BJ (cell line): ENCODE results near the gene ATP8B1. TPM values are rescaled to one million over a fixed set of nuclear protein-coding genes. Genes with fewer than 3 reads are reported as not detected.
"Not testable (repeated sequence)": the region's sequence is repeated elsewhere in the genome, so short reads cannot be mapped to it uniquely, and the experiment has no call there.

ENCODE experiments used
- CTCF ChIA-PET: fragments of 350-600 bp; formaldehyde crosslinking; extraction: SDS; loops from one replicate; lab custom pipeline; 2021; ENCODE audit warnings: antibody characterized with exemption, inconsistent platforms; lab: Yijun Ruan, JAX
- POLR2A ChIA-PET: fragments of 300-600 bp; sonication (Branson Sonifier 250); formaldehyde crosslinking; extraction: SDS; loops from one replicate; lab custom pipeline; 2021; ENCODE audit warnings: antibody characterized with exemption; lab: Charles Lee
- DNase-seq: peaks from one replicate; pipeline ENCODE4 v3.0.0-alpha.2; 2011; ENCODE audit warnings: low read depth
- H3K27me3 ChIP-seq: 2 replicates; pipeline ENCODE4 v1.6.0; 2011; ENCODE audit warnings: low read length; ENCODE audit not compliant: control insufficient read depth, insufficient read depth
- H3K36me3 ChIP-seq: 2 replicates; pipeline ENCODE4 v1.5.1; 2011; ENCODE audit warnings: low read length; ENCODE audit not compliant: control insufficient read depth, insufficient read depth
- H3K4me3 ChIP-seq: 2 replicates; pipeline ENCODE4 v1.5.1; 2011; ENCODE audit warnings: low read depth, mild to moderate bottlenecking, control low read depth, low read length
- polyA plus RNA-seq: library from polyadenylated mRNA; depleted of rRNA; stranded (reverse); fragments of >200 nt; gene quantifications from 2 replicates; pipeline ENCODE4 v1.2.3, GENCODE V29; 2011
- TF ChIP-seq, protein P1 (sequence below): IDR thresholded peaks from 2 replicates; pipeline ENCODE4 v1.5.1; 2011; ENCODE audit warnings: low read depth, mild to moderate bottlenecking, control low read depth, inconsistent platforms, low read length, moderate library complexity; ENCODE audit not compliant: insufficient read depth

The ATP8B1 gene
- polyA plus RNA-seq, 1 experiment = 53.3 TPM

DNA sequence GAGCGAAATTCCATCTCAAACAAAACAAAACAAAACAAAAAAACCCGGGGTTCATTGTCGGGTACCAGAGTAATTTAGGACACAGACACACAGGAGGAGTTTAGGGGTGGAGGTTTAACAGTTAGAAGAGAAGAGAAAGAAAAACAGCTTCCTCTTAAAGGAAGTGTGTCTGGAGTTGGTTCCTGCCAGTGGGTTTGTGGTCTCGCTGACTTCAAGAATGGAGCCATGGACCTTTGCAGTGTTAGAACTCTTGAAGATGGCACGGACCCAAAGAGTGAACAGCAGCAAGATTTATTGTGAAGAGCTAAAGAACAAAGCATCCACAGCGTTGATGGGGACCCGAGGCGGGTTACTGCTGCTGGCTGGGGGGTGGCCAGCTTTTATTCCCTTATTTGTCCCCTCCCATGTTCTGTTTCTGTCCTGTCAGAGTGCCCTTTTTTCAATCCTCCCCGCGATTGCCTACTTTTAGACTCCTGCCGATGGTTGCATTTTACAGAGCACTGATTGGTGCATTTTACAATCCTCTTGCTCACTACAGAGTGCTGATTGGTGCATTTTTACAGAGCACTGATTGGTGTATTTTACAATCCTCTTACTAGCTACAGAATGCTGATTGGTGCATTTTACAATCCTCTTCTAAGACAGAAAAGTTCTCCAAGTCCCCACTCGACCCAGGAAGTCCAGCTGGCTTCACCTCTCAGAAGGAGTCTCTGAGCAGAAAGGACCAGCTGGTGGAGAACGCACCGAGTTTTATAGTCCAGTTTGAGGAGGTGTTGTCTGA lies 28.7 kb upstream of the ATP8B1 start:
- no peaks in the 10 kb centered on the region for H3K27me3 ChIP-seq
- CTCF ChIA-PET = interaction anchor here (1.0 kb wide), 1 partner anchor 9 kb away, joined by 3 read pairs; no protein-coding TSS in a partner anchor
- TF ChIP-seq, protein P1, sequence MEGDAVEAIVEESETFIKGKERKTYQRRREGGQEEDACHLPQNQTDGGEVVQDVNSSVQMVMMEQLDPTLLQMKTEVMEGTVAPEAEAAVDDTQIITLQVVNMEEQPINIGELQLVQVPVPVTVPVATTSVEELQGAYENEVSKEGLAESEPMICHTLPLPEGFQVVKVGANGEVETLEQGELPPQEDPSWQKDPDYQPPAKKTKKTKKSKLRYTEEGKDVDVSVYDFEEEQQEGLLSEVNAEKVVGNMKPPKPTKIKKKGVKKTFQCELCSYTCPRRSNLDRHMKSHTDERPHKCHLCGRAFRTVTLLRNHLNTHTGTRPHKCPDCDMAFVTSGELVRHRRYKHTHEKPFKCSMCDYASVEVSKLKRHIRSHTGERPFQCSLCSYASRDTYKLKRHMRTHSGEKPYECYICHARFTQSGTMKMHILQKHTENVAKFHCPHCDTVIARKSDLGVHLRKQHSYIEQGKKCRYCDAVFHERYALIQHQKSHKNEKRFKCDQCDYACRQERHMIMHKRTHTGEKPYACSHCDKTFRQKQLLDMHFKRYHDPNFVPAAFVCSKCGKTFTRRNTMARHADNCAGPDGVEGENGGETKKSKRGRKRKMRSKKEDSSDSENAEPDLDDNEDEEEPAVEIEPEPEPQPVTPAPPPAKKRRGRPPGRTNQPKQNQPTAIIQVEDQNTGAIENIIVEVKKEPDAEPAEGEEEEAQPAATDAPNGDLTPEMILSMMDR = no peak
- no peak overlapping the region for H3K4me3 ChIP-seq
- POLR2A ChIA-PET = no interaction called here
- no peak for DNase-seq
- H3K36me3 ChIP-seq = no peaks in the 10 kb centered on the region

DNA sequence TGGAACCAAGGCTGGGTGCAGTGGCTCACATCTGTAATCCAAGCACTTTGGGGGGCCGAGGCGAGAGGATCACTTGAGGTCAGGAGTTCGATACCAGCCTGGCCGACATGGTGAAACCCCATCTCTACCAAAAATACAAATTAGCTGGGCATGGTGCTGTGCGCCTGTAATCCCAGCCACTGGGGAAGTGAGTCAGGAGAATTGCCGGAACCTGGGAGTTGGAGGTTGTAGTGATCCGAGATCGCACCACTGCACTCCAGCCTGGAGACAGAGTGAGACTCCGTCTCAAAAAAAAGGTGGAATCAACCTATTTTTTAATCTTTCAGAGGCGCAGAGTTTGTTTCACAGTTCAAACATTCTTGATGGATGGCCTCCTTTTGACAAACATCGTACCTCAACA lies 24.5 kb upstream of the ATP8B1 start:
- Histone ChIP-seq H3K36me3 (no peaks in the 10 kb centered on the region), H3K27me3 (no peaks in the 10 kb centered on the region), H3K4me3 (no peak overlapping the region)
- CTCF ChIA-PET = no interaction called here
- DNase-seq = no peak
- TF ChIP-seq, protein P1 = no peak
- POLR2A ChIA-PET = no interaction called here

DNA sequence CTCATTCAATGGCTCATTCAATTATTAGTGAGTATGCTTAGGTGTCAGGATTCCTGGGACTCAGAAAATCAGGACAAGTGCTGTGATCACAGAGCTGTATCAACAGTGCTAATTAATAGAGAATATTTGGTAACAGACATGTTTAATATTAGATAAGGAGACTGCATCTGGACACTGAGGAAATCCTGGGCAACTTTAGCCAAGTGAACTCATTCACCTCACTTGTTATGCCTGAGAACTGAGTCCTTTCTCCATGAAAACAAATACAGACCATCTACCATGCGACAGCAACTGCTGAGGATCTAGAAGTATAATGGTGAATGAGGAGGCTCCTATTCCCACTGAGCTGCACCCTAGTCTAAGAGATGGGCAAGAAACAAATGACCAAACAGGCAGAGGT lies 23.1 kb upstream of the ATP8B1 start:
- TF ChIP-seq, protein P1 = no peak
- DNase-seq = no peak
- ChIA-PET CTCF (no interaction called here), POLR2A (no interaction called here)
- Histone ChIP-seq H3K4me3 (no peak overlapping the region), H3K27me3 (no peaks in the 10 kb centered on the region), H3K36me3 (no peaks in the 10 kb centered on the region)

DNA sequence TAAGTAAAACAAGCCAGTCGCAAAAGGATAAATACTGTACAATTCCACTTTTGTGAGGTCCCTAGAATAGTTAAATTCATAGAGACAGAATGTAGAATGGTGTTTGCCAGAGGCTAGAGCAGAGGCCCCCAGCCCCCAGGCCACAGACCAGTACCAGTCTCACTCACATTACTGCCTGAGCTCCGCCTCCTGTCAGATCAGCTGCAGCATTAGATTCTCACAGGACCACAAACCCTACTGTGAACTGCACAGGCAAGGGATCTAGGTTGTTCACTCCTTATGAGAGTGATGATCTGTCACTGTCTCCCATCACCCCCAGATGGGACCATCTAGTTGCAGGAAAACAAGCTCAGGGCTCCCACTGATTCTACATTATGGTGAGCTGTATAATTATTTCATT lies 17.5 kb upstream of the ATP8B1 start:
- POLR2A ChIA-PET, H3K36me3 ChIP-seq, DNase-seq, H3K4me3 ChIP-seq, H3K27me3 ChIP-seq: not testable (repeated sequence)
- CTCF ChIA-PET = interaction anchor here (1.4 kb wide), 1 partner anchor 13 kb away, joined by 3 read pairs; no protein-coding TSS in a partner anchor

DNA sequence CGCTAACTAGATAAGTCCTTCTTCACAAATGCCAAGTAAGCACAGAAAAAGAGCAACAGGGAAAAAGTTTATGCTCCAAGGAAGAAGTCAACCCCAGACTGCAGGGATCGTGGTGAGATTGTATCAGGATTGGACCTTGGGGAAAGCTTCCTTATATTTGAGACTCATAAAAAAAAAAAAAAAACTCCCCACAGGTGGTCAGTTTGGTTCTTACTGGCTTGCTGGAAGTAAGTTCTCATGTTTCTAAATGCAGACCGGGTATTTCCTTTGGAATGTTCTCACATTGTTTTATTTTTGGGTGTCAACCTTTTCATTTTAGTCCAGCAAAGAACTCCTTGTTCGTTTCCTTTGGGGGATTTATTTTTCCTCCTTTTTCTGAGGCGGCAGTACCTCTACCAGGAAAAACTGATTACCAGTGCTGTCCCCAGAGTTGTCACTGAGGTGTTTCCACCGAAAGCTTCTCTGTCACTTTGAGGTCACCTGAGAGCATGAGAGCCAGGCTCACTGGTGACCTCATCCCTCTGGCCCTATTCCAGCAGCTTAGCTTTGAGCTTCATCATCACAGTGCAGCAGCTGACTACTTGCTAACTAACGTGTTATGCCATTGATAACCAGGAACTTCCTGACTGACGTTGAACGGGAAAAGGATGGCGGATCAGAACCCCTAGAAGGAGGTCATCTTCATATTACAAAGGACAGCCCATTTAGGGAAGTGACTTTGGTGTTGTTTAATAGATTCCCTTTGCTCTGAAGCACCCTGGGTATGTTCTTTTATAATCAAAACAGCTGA lies 16.8 kb upstream of the ATP8B1 start:
- Histone ChIP-seq H3K36me3 (no peaks in the 10 kb centered on the region), H3K27me3 (no peaks in the 10 kb centered on the region), H3K4me3 (no peak overlapping the region)
- ChIA-PET CTCF (interaction anchor here (1.4 kb wide), 1 partner anchor 13 kb away, joined by 3 read pairs; no protein-coding TSS in a partner anchor), POLR2A (no interaction called here)
- TF ChIP-seq, protein P1 = no peak
- DNase-seq = no peak
